Renal cortex interstitium (tissue), 11 donors: ENCODE data around the gene COL4A1. TPM values are rescaled to one million over a fixed set of nuclear protein-coding genes. Genes with fewer than 3 reads are reported as not detected.

Source experiments
- DNase-seq, 11 donors: peaks; one replicate each; pipeline ENCODE4 v3.0.0-alpha.2; 2013; ENCODE audit warnings: low read depth in 9 of 11, low spot score in 4 of 11; ENCODE audit errors: extremely low read depth in 1 of 11
- polyA plus RNA-seq, 3 donors: library from polyadenylated mRNA; unstranded; fragments of 120-200 nt; gene quantifications; one replicate each; pipeline ENCODE4 v1.2.1, GENCODE V29; 2013; ENCODE audit not compliant: insufficient read length in 3 of 3

COL4A1 gene
- polyA plus RNA-seq, 3 donors: 537 to 578 (median 563) TPM

- DNase-seq: no peak
Observed at GRCh38 chr13:110285991-110286832, 20.7 kb downstream of the COL4A1 start.

GRCh38 chr13:110284779-110285484 is 22.0 kb downstream of the COL4A1 start:
- DNase-seq: no peak

- no peak for DNase-seq
Observed at GRCh38 chr13:110283736-110284517, 23.0 kb downstream of the COL4A1 start.

- no peak for DNase-seq
Observed at GRCh38 chr13:110282316-110282841, 24.6 kb downstream of the COL4A1 start.

- no peak for DNase-seq
Observed at GRCh38 chr13:110281736-110282135, 25.2 kb downstream of the COL4A1 start.

- no peak for DNase-seq
Observed at GRCh38 chr13:110280985-110281688, 25.8 kb downstream of the COL4A1 start.

GRCh38 chr13:110280231-110280813 is 26.6 kb downstream of the COL4A1 start:
- DNase-seq: no peak

- DNase-seq: no peak
Observed at GRCh38 chr13:110279684-110280083, 27.3 kb downstream of the COL4A1 start.

GRCh38 chr13:110278859-110279258 is 28.1 kb downstream of the COL4A1 start:
- no peak for DNase-seq

- DNase-seq: no peak
Observed at GRCh38 chr13:110277357-110277975, 29.5 kb downstream of the COL4A1 start.

GRCh38 chr13:110276553-110276950 is 30.4 kb downstream of the COL4A1 start:
- DNase-seq: no peak

GRCh38 chr13:110275931-110276552 is 30.9 kb downstream of the COL4A1 start:
- no peak for DNase-seq

- no peak for DNase-seq
Observed at GRCh38 chr13:110274687-110275086, 32.3 kb downstream of the COL4A1 start.

- DNase-seq: no peak
Observed at GRCh38 chr13:110273254-110273653, 33.7 kb downstream of the COL4A1 start.

- DNase-seq: no peak
Observed at GRCh38 chr13:110272651-110273050, 34.3 kb downstream of the COL4A1 start.

- DNase-seq: no peak
Observed at GRCh38 chr13:110272227-110272626, 34.7 kb downstream of the COL4A1 start.

GRCh38 chr13:110271313-110271712 is 35.6 kb downstream of the COL4A1 start:
- no peak for DNase-seq

- DNase-seq: no peak
Observed at GRCh38 chr13:110270507-110270906, 36.5 kb downstream of the COL4A1 start.
